ENCODE measurements around the gene RAD18.

- TF ChIP-seq CTCF (IDR thresholded peaks at IDR 0.05; ENCODE audit: poor library complexity), result no peak
- no peak for TF ChIP-seq EZH2 (IDR thresholded peaks at IDR 0.05; ENCODE audit: borderline replicate concordance)
- TF ChIP-seq EZH2phosphoT487 (IDR thresholded peaks at IDR 0.05; ENCODE audit: low read depth, severe bottlenecking, unreplicated experiment), result no peak
These were observed 83.8 kb downstream of the RAD18 start for GRCh38 chr3:8879347-8879944.

All from hepatocyte (in vitro differentiated cells).